ENCODE results near the gene EARS2.

DNA sequence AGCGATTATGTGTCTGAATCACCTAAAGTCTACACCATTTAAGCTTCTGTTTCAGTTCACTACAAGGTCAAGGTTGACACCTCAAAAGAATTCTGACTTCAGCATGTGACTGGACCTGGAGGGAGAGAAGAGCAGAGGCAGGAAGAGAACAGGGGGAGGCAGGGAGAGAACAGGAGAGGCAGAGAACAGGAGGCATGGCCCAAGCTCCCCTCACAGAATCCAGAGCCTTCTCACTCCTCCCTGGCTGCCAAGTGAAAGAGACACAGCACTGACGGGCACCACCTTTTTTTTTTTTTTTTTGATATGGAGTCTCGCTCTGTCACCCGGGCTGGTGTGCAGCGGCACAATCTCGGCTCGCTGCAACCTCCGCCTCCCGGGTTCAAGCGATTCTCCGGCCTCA, 58.3 kb downstream of the EARS2 start:
- TF ChIP-seq CTCF (IDR thresholded peaks at IDR 0.05), result no peak
- TF ChIP-seq EZH2 (IDR thresholded peaks at IDR 0.05), result no peak
